Middle frontal gyrus (tissue), 1 donor: ENCODE measurements around the gene RAPGEF4.

ENCODE experiments used
- DNase-seq: peaks from one replicate; pipeline ENCODE4 v3.0.0-alpha.2; 2015; ENCODE audit warnings: low spot score; ENCODE audit errors: extremely low spot score

The RAPGEF4 gene

DNA sequence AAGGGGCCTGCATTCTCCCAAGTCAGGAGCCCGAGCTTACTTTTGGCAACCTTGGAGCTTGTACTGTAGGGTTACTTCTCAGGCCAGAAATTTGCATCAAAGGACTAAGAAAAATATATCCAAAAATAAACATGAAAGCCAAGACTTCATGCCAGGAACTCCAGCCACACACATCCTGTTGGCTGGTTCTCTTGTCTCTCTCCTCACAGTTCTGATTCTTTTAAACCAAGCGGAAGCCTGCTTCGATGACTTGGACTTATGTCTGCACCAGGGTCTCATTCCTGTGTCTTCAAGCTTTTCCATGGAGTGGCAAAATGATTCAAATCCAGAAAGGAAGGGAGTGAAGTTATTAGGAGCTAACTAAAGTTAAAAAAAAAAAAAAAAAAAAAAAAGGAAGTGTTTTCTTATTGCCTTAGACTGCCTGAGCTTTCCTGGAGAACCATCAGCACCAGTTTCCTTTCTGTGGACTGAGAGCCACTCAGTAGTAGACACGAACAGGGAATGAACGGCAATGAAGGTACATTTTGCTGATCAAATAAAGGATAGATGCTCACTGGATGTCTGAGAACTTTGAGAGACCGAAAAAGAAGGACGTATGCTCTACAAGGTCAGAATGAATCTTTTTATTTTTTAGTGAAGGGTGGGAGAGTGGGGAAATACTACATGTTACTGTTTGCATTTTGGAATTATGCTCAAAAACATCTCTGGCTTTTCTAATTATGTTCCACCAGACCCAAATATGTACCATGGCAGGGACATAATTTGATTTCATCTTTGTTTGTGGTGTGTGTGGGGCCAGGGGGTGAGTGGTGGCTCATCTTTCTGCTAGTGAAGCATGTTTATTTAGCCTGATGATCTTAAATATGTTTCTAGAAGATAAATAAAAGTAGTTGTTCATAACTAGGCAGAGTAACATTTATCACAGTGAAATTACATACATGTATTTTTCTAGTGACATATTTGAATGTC is 86.0 kb downstream of the RAPGEF4 start:
- DNase-seq: no peak

DNA sequence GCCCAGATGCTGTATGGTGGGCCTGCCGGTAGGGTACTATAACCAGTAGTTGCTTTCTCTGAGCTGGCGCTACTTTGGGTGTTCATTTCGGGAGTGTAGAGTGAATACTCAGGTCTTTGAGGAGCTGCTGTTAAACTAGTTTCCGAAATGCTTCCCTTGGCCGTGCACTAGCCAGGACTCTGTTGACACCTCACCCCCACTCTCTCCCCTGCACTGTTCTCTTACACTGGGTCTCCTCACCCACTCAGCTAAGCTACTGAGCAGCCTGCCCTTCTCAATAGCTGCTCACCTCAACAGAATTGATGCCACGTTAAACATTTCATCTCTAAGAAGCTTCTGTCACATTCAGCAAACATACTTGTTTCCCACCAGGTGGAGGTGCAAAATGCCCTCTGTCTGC is 86.9 kb downstream of the RAPGEF4 start:
- DNase-seq: no peak

GRCh38 chr2:172823261-172823850 is 87.7 kb downstream of the RAPGEF4 start:
- DNase-seq: no peak

- DNase-seq: no peak
These were observed 90.9 kb downstream of the RAPGEF4 start for GRCh38 chr2:172826522-172826921.

- no peak for DNase-seq
These were observed 93.6 kb downstream of the RAPGEF4 start for GRCh38 chr2:172829229-172829628.

GRCh38 chr2:172830482-172830881 is 94.8 kb downstream of the RAPGEF4 start:
- no peak for DNase-seq

DNA sequence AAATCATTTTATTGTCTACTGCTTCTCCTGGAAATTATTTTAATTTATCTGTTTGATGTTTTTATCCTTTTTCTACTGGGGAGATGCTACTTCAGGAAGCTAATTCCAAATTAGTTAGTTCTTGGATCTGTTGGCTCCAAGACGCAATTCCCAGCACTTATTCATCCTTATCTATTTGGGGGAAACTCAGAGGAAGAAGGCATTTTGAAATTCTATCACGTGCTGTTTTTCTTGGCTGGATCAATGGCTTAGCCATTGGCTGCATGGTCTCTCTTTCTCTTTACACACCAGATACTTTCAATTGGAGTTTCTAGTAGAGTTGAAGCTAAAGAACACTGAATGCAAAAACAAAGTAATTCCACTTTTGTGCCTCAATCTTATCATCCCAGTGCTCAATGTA is 98.3 kb downstream of the RAPGEF4 start:
- no peak for DNase-seq

- DNase-seq: no peak
These were observed 99.2 kb downstream of the RAPGEF4 start for GRCh38 chr2:172834881-172835280.

DNA sequence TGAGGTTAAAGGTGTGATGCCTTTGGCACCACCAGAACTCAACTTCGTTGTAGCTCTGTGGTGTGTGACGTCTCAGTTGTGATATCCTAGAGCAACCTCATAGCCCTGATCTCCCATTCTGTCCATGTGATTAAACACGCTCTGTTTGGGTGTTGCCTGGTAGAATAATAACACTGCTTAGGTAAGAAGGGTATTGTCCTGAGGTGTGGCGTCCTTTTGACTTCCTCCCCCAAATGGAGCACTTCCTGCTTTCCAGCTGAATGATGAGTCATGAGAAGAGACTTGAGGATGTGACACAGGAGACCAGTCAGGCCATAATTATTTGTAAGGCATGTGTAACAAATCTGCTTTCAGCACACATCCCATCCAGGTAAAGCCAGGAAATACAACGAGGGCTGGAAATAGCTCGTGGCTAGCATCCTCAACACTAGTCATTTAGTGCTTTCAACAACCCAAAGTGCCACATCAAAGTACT is 100.7 kb downstream of the RAPGEF4 start:
- DNase-seq: no peak

GRCh38 chr2:172836827-172837226 is 101.2 kb downstream of the RAPGEF4 start:
- DNase-seq: no peak

GRCh38 chr2:172839446-172839845 is 103.8 kb downstream of the RAPGEF4 start:
- DNase-seq: no peak

GRCh38 chr2:172842511-172843265 is 107.0 kb downstream of the RAPGEF4 start:
- no peak for DNase-seq

DNA sequence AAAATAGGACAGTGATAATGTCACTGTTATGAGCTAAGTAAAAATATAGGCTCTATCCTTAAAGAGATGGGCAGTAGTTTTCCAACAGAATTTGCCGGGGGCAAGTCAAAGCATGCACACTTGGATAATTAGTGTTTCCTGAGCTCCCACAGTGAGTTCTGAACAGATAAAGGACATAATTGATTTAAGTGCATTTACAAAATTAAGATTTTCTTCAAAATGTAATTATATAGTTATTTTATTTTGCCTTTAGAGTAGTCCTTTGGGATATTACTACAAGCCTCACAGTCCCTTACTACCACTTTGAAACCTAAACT is 107.6 kb downstream of the RAPGEF4 start:
- DNase-seq: no peak

GRCh38 chr2:172843902-172844715 is 108.5 kb downstream of the RAPGEF4 start:
- no peak for DNase-seq

- DNase-seq: no peak
These were observed 109.5 kb downstream of the RAPGEF4 start for GRCh38 chr2:172845028-172845630.

GRCh38 chr2:172846551-172846950 is 110.9 kb downstream of the RAPGEF4 start:
- DNase-seq: no peak

GRCh38 chr2:172847188-172847587 is 111.5 kb downstream of the RAPGEF4 start:
- DNase-seq: no peak

DNA sequence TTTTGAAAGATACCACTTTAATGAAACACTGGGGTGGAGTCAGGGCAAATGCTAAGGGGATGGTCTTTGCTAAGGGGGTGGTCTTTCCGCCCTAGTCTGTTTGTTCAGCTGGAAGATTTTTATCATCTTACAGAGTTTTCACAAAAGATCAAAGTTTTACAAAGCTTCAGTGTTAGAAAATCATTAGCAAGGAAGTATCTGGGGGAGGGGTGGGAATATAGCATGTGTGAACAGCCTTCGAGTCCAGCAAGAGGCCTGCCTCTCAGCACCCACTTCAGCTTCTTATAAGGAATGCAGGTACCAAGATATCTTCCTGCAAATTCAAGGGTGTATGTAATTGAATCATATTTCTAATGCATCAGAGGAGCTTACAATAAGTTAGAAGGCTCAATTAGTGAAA is 112.9 kb downstream of the RAPGEF4 start:
- no peak for DNase-seq

GRCh38 chr2:172849519-172850217 is 114.0 kb downstream of the RAPGEF4 start:
- no peak for DNase-seq

- no peak for DNase-seq
These were observed 119.9 kb downstream of the RAPGEF4 start for GRCh38 chr2:172855588-172855987.
